GM18502 (cell line): ENCODE data around the gene IDUA.

Experiments
- ATAC-seq: cut with Tn5 transposase; IDR thresholded peaks from one replicate; pipeline ENCODE4 v1.9.1; 2021; ENCODE audit warnings: mild to moderate bottlenecking; ENCODE audit not compliant: unreplicated experiment, poor library complexity

IDUA gene

DNA sequence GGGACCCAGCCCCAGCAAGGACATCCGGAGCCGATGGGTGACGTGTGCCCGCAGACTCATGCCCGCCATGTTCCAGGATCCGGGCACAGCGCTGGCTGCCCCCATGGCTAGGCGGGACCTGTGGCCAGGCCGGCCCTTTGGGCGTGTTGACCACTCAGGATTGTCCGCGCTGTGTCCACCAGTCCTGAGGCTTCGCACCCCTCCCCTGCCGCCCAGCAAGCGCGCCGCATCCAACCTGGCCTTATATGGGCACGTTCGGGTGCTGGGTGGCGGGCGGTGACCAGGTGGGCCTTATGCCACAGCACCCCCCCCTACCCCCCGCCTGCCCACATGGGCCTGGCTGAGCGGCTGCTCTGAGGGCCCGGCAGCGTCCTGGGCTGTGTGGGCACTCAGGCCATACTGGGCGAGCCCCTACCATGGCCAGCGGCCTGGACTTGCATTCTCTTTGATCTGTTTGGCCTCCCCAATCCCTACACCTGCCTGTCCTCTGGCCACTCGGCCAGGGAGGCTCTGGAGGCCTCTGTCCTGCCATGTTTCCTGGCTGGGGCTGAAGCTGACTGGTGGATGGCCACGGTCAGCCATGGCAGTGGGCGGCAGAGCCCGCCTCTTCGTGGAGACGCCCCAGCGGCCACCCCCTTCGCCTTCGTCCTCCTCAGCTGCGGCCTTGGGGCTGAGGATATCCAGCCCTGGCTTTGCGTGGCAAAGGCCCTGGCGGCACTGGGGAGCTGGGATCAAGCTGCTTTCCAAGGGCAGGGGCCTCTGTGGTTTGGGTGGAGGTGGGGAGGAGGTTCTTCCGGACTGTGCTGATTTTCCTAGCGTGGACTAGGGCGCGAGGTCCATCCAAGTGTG is 26.6 kb downstream of the IDUA start:
- no peak for ATAC-seq

DNA sequence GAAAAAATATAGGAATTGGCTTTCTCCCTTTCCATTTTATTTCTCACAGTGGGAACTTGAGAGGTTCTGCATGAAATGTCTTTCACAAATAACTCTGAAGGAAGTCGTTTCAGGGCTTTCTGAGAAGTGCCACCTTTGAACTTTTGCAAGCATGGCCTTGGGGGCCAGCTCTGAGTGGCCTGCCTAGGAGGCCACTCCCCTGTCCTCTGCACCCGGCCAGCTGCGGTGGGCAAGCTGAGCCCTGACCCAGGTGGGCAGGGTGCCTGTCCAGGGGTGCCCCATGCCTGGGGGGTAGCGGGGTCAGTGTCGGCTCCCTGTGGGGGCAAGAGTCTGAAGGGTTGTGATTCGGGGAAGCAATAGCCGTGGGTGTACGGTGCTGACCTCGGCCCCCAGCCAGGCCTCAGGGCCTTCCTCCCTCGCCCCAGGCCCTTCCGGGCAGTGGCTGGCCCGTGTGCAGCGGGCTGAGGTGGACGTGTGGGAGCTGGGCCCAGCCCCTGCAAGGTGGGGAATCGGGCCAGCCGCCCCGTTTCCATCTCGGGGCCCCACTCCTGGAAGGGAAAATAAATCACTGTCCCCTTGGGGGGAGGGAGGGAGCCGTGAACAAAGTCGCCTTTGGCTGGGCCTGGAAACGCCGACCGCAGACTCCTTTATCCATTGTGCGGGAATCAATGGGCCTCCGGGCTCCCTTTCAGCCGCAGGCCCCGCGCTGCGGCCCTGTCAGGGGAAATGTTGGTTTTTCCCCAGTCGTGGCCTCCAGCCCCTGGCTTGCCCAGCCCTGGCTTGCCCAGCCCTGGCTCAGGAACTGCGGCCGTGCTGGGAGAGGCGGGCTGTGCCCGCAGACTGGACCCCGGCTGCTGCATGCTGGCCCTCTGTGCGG is 27.7 kb downstream of the IDUA start:
- no peak for ATAC-seq

GRCh38 chr4:1015179-1015578 is 28.3 kb downstream of the IDUA start:
- ATAC-seq: no peak

DNA sequence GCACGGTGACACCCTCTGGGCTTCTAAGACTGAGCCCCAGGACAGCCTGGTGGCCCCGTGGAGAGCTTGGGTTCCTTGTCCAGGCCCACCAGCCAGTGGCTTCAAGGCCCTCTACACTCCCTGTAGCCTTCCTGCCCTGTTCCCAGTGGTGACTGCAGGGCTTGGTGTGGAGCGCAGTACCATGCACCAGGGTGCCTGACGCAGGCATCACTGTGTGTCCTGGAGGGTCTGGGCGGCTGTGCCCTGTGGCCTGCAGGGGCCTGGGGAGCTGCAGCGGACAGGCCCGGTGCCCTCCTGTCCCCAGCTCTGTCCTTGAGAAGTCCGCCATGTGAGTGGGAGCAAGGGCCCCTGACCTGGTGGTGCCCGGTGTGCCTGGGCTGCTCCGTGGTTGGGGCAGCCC is 28.9 kb downstream of the IDUA start:
- no peak for ATAC-seq

DNA sequence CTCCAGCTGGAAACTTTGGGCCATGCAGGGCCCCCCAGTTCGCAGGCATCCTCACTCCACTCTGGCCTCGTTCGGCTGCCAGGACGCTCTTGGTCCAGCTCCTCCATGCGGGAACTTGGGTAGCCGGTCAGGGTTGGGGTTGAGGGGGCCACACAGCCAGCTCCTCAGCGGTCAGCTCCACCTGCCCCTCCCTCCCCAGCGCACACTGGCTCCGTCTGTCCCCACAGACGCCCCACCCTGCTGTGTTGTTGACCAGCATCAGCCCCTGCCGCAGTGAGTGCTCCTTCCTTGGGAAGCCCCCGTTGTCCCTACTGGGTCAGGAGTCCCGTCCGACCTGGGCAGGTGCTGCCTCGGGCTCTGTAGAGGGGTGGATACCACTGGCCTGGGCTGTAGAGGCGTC is 30.4 kb downstream of the IDUA start:
- no peak for ATAC-seq

DNA sequence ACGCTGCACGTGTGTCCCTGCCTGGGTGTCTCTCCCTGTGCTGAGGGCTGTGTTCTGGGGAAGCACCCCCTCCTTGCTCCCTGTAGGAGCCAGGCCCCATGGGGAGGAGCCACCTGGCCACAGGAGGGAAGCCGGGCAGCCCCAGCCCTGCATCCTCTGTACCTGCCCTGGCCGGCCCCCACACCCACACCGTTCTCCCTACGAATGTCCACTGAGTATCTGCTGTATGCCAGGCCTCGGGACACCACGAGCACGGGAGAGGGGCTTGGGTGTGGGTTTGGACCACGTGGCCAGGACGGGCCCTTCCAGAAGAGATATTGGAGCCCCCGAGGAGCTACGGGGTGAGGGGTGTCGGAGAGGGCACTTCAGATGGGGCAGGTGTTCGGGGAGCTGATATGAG is 30.9 kb downstream of the IDUA start:
- no peak for ATAC-seq

- ATAC-seq: no peak
These were observed 31.5 kb downstream of the IDUA start for GRCh38 chr4:1018147-1019020.

- ATAC-seq: no peak
These were observed 32.5 kb downstream of the IDUA start for GRCh38 chr4:1019320-1019719.

DNA sequence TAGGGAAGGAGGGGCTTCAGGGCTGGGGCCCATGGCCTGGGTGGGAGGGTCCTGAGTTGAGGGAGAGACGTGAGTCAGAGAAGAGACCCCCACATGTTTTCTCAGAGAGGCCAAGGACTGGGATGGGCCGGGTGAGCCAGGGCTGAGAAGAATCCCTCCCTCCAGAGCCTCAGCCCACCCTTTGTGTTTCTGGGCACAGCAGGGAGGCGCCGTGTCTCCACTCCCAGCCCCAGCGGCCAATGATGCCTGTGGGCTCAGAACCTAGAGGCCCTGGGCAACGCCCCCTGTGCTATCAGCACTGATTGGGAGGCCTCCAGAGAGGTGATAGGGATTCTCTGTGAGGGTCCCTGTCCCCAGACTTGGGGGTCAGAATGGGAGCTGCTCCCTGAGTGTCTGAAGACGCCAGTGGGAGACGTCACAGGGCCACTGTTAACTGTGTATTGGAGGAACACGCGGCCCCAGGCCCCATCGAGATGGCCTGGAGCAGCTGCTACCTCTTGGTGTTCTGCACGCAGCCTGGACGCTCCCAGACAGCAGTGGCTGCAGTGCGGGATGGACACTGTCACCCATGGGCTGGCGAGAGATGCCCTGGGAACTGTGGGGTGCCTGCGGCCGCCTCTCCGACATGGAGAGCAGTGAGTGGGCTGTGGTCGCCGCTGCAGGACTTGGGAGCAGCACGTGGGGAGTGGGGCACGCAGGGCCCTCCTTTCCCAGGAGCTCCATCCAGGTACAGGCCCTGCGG is 33.1 kb downstream of the IDUA start:
- ATAC-seq: no peak

DNA sequence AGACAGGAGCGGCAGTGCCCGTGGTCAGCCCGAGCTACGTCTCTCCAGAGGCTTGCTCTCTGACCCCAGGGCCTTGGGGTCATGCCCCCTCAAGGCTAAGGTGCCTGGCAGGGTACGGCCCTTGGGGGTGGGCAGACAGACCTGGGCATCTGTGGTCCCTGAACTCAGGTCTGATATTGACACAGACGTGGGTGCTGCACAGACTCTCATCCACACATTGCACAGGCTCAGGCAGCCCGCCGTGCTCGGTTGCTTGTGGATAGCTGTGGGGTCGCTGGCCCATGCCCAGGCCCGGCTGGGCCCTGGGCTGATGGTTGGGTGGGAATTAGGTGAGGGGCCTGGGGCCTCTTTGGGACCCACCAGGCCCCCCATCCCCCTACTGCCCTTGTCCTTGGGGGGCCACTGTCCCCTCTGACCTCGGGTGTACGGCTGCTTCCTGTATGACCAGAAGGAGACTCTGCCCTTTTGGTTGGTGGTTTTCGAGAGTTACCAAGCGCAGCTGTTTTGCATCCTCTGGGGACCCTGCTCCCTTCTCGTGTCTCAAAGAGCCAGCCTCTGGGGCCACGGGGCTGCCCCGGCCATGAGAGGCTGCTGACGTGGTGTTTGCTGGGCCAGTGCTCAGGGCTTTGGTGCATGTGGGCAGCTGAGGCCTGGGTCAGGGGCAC is 34.7 kb downstream of the IDUA start:
- ATAC-seq: no peak

DNA sequence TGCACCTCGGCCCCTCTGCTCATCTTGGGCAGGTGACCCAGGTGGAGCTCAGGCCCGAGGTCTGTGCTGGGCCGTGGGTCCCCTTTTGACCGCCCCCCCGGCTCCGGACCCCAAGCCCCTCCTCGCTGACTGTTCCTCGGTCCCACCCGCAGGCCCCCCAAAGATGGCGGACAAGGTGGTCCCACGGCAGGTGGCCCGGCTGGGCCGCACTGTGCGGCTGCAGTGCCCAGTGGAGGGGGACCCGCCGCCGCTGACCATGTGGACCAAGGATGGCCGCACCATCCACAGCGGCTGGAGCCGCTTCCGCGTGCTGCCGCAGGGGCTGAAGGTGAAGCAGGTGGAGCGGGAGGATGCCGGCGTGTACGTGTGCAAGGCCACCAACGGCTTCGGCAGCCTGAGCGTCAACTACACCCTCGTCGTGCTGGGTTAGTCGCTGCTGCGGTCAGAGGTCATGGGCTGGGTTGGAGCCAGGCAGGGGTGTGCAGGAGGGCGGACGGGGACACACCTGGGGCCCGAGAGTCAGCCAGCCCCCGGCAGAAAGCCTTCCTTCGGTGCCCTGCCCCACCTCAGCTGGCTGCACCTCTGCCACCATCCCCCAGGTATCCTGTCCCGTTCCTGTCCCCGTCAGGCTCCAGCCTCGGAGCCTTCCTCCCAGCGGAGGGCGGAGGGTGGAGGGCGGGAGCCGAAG is 35.4 kb downstream of the IDUA start:
- no peak for ATAC-seq

GRCh38 chr4:1022739-1023066 is 35.9 kb downstream of the IDUA start:
- ATAC-seq: no peak

DNA sequence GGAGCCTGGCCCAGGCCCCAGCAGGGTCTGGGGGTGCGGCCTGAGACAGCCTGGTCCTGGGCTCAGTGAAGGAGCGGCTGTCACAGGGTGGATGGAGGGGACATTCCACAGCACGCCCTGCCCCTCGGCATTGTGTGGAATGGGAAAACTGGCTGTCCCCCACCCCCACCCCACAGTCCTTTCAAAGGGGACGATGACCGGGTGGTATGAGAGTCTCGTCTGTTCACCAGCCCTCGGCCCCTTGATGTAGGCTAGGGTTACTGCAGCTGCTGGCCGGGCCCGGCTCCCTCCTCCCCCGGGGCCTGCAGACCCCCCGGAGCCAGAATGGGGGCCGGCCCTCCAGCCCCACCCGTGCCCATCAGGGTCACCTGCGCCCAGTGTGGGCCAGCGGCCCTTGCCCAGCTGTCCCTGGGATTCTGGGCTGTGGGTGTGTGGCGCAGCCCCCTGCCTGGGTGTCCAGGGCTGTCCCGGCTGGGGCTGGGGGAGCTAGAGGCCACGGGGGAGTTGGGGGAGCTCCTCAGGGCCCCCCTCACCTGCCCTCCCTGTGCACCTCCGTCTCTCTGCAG is 36.3 kb downstream of the IDUA start:
- no peak for ATAC-seq

DNA sequence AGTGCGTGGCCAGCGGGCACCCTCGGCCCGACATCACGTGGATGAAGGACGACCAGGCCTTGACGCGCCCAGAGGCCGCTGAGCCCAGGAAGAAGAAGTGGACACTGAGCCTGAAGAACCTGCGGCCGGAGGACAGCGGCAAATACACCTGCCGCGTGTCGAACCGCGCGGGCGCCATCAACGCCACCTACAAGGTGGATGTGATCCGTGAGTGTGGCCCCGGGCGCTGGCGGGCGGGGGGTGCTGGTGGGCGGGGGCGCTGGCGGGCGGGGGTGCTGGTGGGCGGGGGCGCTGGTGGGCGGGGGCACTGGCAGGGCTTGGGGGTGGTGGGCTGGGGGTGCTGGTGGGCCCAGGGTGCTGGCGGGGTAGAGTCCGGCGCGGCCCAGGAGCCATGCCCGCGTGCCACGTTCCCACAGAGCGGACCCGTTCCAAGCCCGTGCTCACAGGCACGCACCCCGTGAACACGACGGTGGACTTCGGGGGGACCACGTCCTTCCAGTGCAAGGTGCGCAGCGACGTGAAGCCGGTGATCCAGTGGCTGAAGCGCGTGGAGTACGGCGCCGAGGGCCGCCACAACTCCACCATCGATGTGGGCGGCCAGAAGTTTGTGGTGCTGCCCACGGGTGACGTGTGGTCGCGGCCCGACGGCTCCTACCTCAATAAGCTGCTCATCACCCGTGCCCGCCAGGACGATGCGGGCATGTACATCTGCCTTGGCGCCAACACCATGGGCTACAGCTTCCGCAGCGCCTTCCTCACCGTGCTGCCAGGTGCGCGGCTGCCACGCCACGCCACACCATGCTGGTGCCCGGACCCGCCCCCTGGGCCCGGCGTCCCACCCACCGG is 37.3 kb downstream of the IDUA start:
- no peak for ATAC-seq

- ATAC-seq: no peak
These were observed 38.2 kb downstream of the IDUA start for GRCh38 chr4:1024882-1025545.

DNA sequence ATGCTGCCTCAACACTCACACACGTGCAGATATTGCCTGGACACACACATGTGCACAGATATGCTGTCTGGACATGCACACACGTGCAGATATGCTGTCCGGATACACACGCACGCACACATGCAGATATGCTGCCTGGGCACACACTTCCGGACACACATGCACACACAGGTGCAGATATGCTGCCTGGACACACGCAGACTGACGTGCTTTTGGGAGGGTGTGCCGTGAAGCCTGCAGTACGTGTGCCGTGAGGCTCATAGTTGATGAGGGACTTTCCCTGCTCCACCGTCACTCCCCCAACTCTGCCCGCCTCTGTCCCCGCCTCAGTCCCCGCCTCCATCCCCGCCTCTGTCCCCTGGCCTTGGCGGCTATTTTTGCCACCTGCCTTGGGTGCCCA is 39.3 kb downstream of the IDUA start:
- peak; percentile 83 for ATAC-seq

- no peak for ATAC-seq
These were observed 40.5 kb downstream of the IDUA start for GRCh38 chr4:1027219-1027914.
